Stimulated activated CD4-positive, alpha-beta T cell treated with anti-CD3 and anti-CD28 coated beads, TNF-alpha, amount 100 ng/mL, for 24 hours (primary cell): ENCODE measurements around the gene RAMAC.
"Not testable (repeated sequence)": the region's sequence is repeated elsewhere in the genome, so short reads cannot be mapped to it uniquely, and the experiment has no call there.

Source experiments
- DNase-seq, 3 experiments: peaks; one replicate each; pipeline ENCODE4 v3.0.0-alpha.2; 2020; ENCODE audit warnings: low read depth in 3 of 3

Gene RAMAC

GRCh38 chr15:82985688-82986441 is at the start of gene RAMAC:
RAMAC (plus strand) TSS chr15:82986210; CDS start chr15:82989019, 2,809 bp downstream.
- peak; percentile 81 to 89 (median 88) for DNase-seq

- DNase-seq: no peak
Measured at GRCh38 chr15:82936966-82937711, 48.9 kb upstream of the RAMAC start.

GRCh38 chr15:82937712-82938058 is 48.3 kb upstream of the RAMAC start:
- DNase-seq: no peak

- not testable (repeated sequence) for DNase-seq
Measured at GRCh38 chr15:82939678-82940077, 46.3 kb upstream of the RAMAC start.

GRCh38 chr15:82942691-82943090 is 43.3 kb upstream of the RAMAC start:
- DNase-seq: no peak

GRCh38 chr15:82943176-82943575 is 42.8 kb upstream of the RAMAC start:
- no peak for DNase-seq

- no peak for DNase-seq
Measured at GRCh38 chr15:82944056-82944455, 42.0 kb upstream of the RAMAC start.

- DNase-seq: no peak
Measured at GRCh38 chr15:82944821-82945220, 41.2 kb upstream of the RAMAC start.

- DNase-seq: no peak
Measured at GRCh38 chr15:82945326-82945725, 40.7 kb upstream of the RAMAC start.

GRCh38 chr15:82946155-82946701 is 39.8 kb upstream of the RAMAC start:
- DNase-seq: no peak

GRCh38 chr15:82950295-82950694 is 35.7 kb upstream of the RAMAC start:
- DNase-seq: no peak

- DNase-seq: no peak
Measured at GRCh38 chr15:82950746-82951370, 35.2 kb upstream of the RAMAC start.

- no peak for DNase-seq
Measured at GRCh38 chr15:82951472-82952157, 34.4 kb upstream of the RAMAC start.

- DNase-seq: peak in 1 of 3 experiments; percentile 10
Measured at GRCh38 chr15:82952158-82953081, 33.6 kb upstream of the RAMAC start, which contains the start of gene HOMER2. HOMER2 (minus strand) TSS chr15:82952720; CDS start chr15:82952535, 185 bp downstream.

- no peak for DNase-seq
Measured at GRCh38 chr15:82958638-82959037, 27.4 kb upstream of the RAMAC start.

GRCh38 chr15:82959423-82959822 is 26.6 kb upstream of the RAMAC start:
- no peak for DNase-seq

GRCh38 chr15:82960766-82961165 is 25.2 kb upstream of the RAMAC start:
- no peak for DNase-seq

- no peak for DNase-seq
Measured at GRCh38 chr15:82963471-82964341, 22.3 kb upstream of the RAMAC start.

GRCh38 chr15:82964890-82965289 is 21.1 kb upstream of the RAMAC start:
- no peak for DNase-seq

- DNase-seq: no peak
Measured at GRCh38 chr15:82966671-82967071, 19.3 kb upstream of the RAMAC start.
